AG04450 (cell line): ENCODE results near the gene MYG1. TPM values are rescaled to one million over a fixed set of nuclear protein-coding genes. Genes with fewer than 3 reads are reported as not detected.
A peak's percentile ranks its signal among the peaks of the same experiment; 100 is the strongest.

ENCODE experiments used
- CTCF ChIA-PET: fragments of 300-600, 350-600 bp; formaldehyde crosslinking; extraction: SDS; loops from one replicate; lab custom pipeline; 2022; ENCODE audit warnings: antibody characterized with exemption, inconsistent platforms; lab: Charles Lee
- POLR2A ChIA-PET: fragments of 350-600 bp; formaldehyde crosslinking; extraction: SDS; loops from one replicate; lab custom pipeline; 2021; ENCODE audit warnings: antibody characterized with exemption, inconsistent platforms; lab: Yijun Ruan, JAX
- DNase-seq: peaks from one replicate; pipeline ENCODE4 v3.0.0-alpha.2; 2011; ENCODE audit warnings: low read depth, low spot score
- H3K27ac ChIP-seq: one replicate; pipeline ENCODE4 v1.5.1; 2012; ENCODE audit warnings: low read depth, low read length, control low read depth
- H3K27me3 ChIP-seq: one replicate; pipeline ENCODE4 v1.6.0; 2012; ENCODE audit warnings: low read length; ENCODE audit not compliant: control insufficient read depth, insufficient read depth
- H3K4me3 ChIP-seq: 2 replicates; pipeline ENCODE4 v1.5.1; 2011; ENCODE audit warnings: mild to moderate bottlenecking, low read depth, low read length, control low read depth
- H3K9me3 ChIP-seq: 2 replicates; pipeline ENCODE4 v1.5.1; 2012; ENCODE audit warnings: low read length; ENCODE audit not compliant: control insufficient read depth, insufficient read depth
- polyA plus RNA-seq: library from polyadenylated mRNA; depleted of rRNA; stranded (reverse); fragments of >200 nt; gene quantifications from 2 replicates; pipeline ENCODE4 v1.2.3, GENCODE V29; 2011
- TF ChIP-seq, protein P1 (sequence below): IDR thresholded peaks from 2 replicates; pipeline ENCODE4 v1.5.1; 2011; ENCODE audit warnings: low read depth, low read length, control low read depth, inconsistent platforms

Gene MYG1
- polyA plus RNA-seq, 1 experiment, result 47.8 TPM

DNA sequence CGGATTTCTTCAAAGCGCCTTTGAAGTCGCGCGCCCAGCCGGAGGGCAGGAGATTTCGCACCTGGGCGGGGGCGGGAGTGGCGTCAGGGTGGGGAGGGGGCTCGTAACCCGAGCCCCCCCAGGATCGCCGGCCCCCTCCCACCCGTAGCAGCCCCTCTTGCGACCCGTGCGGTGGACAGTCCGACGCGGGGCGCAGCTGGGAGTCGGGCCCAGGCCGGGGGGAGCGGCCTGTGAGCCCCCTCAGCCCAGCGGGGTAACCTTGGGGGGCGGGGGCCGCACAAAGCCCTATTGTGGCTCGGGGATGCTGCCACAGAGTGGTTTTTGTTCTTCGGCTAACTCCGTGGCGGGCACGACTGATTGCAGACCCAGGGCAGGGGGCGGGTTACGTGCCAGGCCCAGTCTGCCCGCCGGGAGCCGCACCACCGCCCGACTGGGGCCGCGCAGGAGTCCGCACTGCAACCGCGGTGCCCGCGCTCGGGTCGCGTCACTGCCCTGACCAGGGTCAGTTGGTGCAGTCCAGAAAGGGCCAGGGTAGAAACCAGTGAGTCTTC is 26.1 kb downstream of the MYG1 start:
- TF ChIP-seq, protein P1, sequence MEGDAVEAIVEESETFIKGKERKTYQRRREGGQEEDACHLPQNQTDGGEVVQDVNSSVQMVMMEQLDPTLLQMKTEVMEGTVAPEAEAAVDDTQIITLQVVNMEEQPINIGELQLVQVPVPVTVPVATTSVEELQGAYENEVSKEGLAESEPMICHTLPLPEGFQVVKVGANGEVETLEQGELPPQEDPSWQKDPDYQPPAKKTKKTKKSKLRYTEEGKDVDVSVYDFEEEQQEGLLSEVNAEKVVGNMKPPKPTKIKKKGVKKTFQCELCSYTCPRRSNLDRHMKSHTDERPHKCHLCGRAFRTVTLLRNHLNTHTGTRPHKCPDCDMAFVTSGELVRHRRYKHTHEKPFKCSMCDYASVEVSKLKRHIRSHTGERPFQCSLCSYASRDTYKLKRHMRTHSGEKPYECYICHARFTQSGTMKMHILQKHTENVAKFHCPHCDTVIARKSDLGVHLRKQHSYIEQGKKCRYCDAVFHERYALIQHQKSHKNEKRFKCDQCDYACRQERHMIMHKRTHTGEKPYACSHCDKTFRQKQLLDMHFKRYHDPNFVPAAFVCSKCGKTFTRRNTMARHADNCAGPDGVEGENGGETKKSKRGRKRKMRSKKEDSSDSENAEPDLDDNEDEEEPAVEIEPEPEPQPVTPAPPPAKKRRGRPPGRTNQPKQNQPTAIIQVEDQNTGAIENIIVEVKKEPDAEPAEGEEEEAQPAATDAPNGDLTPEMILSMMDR, result no peak
- ChIA-PET CTCF (interaction anchor here (0.6 to 5.8 kb wide), 8 partner anchors 8 to 183 kb away, joined by 3 to 84 read pairs (median 7); partner anchors contain the start of gene SP7), POLR2A (interaction anchor here (0.9 to 2.4 kb wide), 4 partner anchors 19 to 183 kb away, joined by 3 to 17 read pairs (median 3); partner anchors contain the start of gene SP1)
- Histone ChIP-seq H3K27ac (no peak overlapping the region), H3K4me3 (peak overlapping the region; percentile 61), H3K9me3 (no peaks in the 10 kb centered on the region), H3K27me3 (peaks cover 12% of the 10 kb centered on the region)
- DNase-seq, result no peak

GRCh38 chr12:53326460-53327185 is 27.1 kb downstream of the MYG1 start:
- ChIA-PET POLR2A (interaction anchor here (0.6 to 1.0 kb wide), 3 partner anchors 9 to 182 kb away, joined by 3 to 4 read pairs (median 4); partner anchors contain the start of gene SP7), CTCF (interaction anchor here (1.1 to 5.8 kb wide), 6 partner anchors 18 to 186 kb away, joined by 3 to 84 read pairs (median 4); no protein-coding TSS in a partner anchor)
- no peak for DNase-seq
- Histone ChIP-seq H3K9me3 (no peaks in the 10 kb centered on the region), H3K27ac (no peak overlapping the region), H3K4me3 (no peak overlapping the region), H3K27me3 (peaks cover 17% of the 10 kb centered on the region)
- TF ChIP-seq, protein P1, result no peak

GRCh38 chr12:53327435-53328042 is 28.0 kb downstream of the MYG1 start:
- ChIA-PET POLR2A (interaction anchor here (0.6 to 1.0 kb wide), 2 partner anchors 88 to 181 kb away, joined by 4 read pairs; no protein-coding TSS in a partner anchor), CTCF (interaction anchor here (0.6 to 5.8 kb wide), 9 partner anchors 11 to 185 kb away, joined by 3 to 84 read pairs (median 4); no protein-coding TSS in a partner anchor)
- Histone ChIP-seq H3K27me3 (peaks cover 23% of the 10 kb centered on the region), H3K9me3 (no peaks in the 10 kb centered on the region), H3K4me3 (no peak overlapping the region), H3K27ac (no peak overlapping the region)
- TF ChIP-seq, protein P1, result peak; percentile 33; the same call in 1 of the 2 replicates
- DNase-seq, result no peak

DNA sequence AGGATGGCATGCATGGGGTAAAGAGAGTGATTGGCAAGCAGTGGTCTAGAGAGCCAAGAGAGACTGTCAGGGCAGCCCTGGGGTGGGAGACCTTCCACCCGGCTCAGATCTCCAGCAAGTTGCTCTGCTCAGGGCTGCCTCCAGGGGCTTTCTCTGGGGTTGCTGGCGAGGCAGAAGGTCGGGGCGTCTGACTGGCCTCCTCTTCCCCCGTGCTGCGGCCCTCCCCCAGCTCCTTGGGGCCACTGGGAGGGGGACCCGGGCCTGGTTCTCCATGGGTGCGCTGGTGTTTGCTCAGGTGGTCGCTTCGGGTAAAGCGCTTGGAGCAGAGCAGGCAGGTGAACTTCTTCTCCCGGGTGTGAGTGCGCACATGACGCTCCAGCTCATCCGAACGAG is 28.5 kb downstream of the MYG1 start:
- H3K27ac ChIP-seq, result no peak overlapping the region
- ChIA-PET POLR2A (no interaction called here), CTCF (interaction anchor here (0.6 to 5.8 kb wide), 7 partner anchors 11 to 181 kb away, joined by 3 to 84 read pairs (median 4); no protein-coding TSS in a partner anchor)
- no peaks in the 10 kb centered on the region for H3K9me3 ChIP-seq
- TF ChIP-seq, protein P1, result no peak
- DNase-seq, result no peak
- no peak overlapping the region for H3K4me3 ChIP-seq
- peaks cover 28% of the 10 kb centered on the region for H3K27me3 ChIP-seq
